Brain microvascular endothelial cell (primary cell): ENCODE results near the gene IQCN.

Experiments used
- DNase-seq: peaks from one replicate; pipeline ENCODE4 v3.0.0-alpha.2; 2020
- H3K27ac ChIP-seq: fragments of 250-450 bp; sonication (Bioruptor Pico); 2 replicates; pipeline ENCODE4 v1.5.1; 2020; ENCODE audit warnings: mild to moderate bottlenecking, moderate library complexity
- H3K27me3 ChIP-seq: fragments of 250-450 bp; sonication (Bioruptor Pico); replicated peaks from 2 replicates; pipeline ENCODE4 v1.5.1; 2020; ENCODE audit warnings: mild to moderate bottlenecking
- H3K36me3 ChIP-seq: fragments of 250-450 bp; sonication (Bioruptor Pico); replicated peaks from 2 replicates; pipeline ENCODE4 v1.5.1; 2020; ENCODE audit warnings: mild to moderate bottlenecking
- H3K4me3 ChIP-seq: 2 replicates; pipeline ENCODE4 v1.5.1; 2011; ENCODE audit warnings: low read depth, mild to moderate bottlenecking, control low read depth, low read length, moderate library complexity
- CTCF ChIP-seq: IDR thresholded peaks from 2 replicates; pipeline ENCODE4 v1.5.1; 2011; ENCODE audit warnings: low read depth, mild to moderate bottlenecking, moderate library complexity, low read length, control low read depth, inconsistent platforms; ENCODE audit errors: missing control alignments
- in situ Hi-C: cut with HindIII; loops from 2 replicates; pipeline ENCODE4 v1.10.0; 2017; ENCODE audit warnings: low sequenced_read_pairs, low pct_ligation_motif_present

Gene IQCN

GRCh38 chr19:18295034-18295451 lies 20.8 kb upstream of the IQCN start:
- no peak for TF ChIP-seq CTCF
- no peak for DNase-seq
- Histone ChIP-seq H3K27me3 (no peaks in the 10 kb centered on the region), H3K4me3 (no peak overlapping the region), H3K27ac (no peak overlapping the region), H3K36me3 (no peaks in the 10 kb centered on the region)
- in situ Hi-C loops: no loop called here

- TF ChIP-seq CTCF: no peak
- H3K27me3 ChIP-seq: no peaks in the 10 kb centered on the region
- H3K36me3 ChIP-seq: no peaks in the 10 kb centered on the region
- no peak for DNase-seq
- in situ Hi-C loops: no loop called here
- H3K4me3 ChIP-seq: no peak overlapping the region
- H3K27ac ChIP-seq: no peak overlapping the region
Measured at GRCh38 chr19:18294467-18294864, 20.2 kb upstream of the IQCN start.

GRCh38 chr19:18293642-18294466 lies 19.6 kb upstream of the IQCN start:
- TF ChIP-seq CTCF: no peak
- DNase-seq: no peak
- peak overlapping the region; percentile 96 for H3K27ac ChIP-seq
- no peaks in the 10 kb centered on the region for H3K36me3 ChIP-seq
- H3K4me3 ChIP-seq: peak overlapping the region; percentile 65
- no peaks in the 10 kb centered on the region for H3K27me3 ChIP-seq
- in situ Hi-C loops: no loop called here

GRCh38 chr19:18292810-18293641 lies 18.8 kb upstream of the IQCN start:
- H3K27me3 ChIP-seq: no peaks in the 10 kb centered on the region

GRCh38 chr19:18292462-18292809 lies 18.2 kb upstream of the IQCN start:
- Histone ChIP-seq H3K36me3 (no peaks in the 10 kb centered on the region), H3K27ac (peak overlapping the region; percentile 96), H3K4me3 (peak overlapping the region; percentile 65), H3K27me3 (no peaks in the 10 kb centered on the region)
- in situ Hi-C loops: no loop called here
- TF ChIP-seq CTCF: no peak
- DNase-seq: no peak

More at GRCh38 chr19:18292810-18293641, 18.8 kb upstream of the IQCN start:
- in situ Hi-C loops: no loop called here
- peak; percentile 6 for TF ChIP-seq CTCF
- peak overlapping the region; percentile 96 for H3K27ac ChIP-seq
- H3K36me3 ChIP-seq: no peaks in the 10 kb centered on the region
- peak; percentile 52 for DNase-seq
- H3K4me3 ChIP-seq: peak overlapping the region; percentile 65
